ENCODE results near the gene POM121L2. TPM values are rescaled to one million over a fixed set of nuclear protein-coding genes. Genes with fewer than 3 reads are reported as not detected.

The POM121L2 gene
- total and polyA plus RNA-seq, 4 donors, result not detected

GRCh38 chr6:27297857-27298730, 14.0 kb downstream of the POM121L2 start:
- DNase-seq (ENCODE audit: low spot score), result no peak
- Histone ChIP-seq H3K36me3 (ENCODE audit: control insufficient read depth in 4 of 4, insufficient read depth in 3 of 4, low read depth in 1 of 4, low read length in 3 of 4) (no peaks in the 10 kb centered on the region), H3K9me3 (ENCODE audit: control insufficient read depth in 4 of 4, low read length in 3 of 4) (peaks cover 6 to 33% (median 11%) of the 10 kb centered on the region in 4 donors), H3K9ac (ENCODE audit: low read depth in 1 of 2, low read length in 2 of 2) (no peak overlapping the region), H3K27ac (ENCODE audit: low read depth in 1 of 2, low read length in 2 of 2) (no peak overlapping the region), H3K4me1 (ENCODE audit: control insufficient read depth in 4 of 4, insufficient read depth in 4 of 4, low read length in 3 of 4) (no peaks in the 10 kb centered on the region), H3K4me3 (ENCODE audit: low read depth in 1 of 3, low read length in 3 of 3) (no peak overlapping the region), H3K27me3 (ENCODE audit: control insufficient read depth in 4 of 4, insufficient read depth in 4 of 4, low read length in 3 of 4) (peaks cover 4 to 45% (median 24%) of the 10 kb centered on the region in 4 donors)
- 21% methylated on average over 22 of the region's 22 CpGs for WGBS
- TF ChIP-seq GABPA (IDR thresholded peaks at IDR 0.05 in 1 of 2, conservative IDR thresholded peaks at IDR 0.05 in 1 of 2), result no peak
- TF ChIP-seq SP1 (IDR thresholded peaks at IDR 0.05), result no peak
- TF ChIP-seq HNF4A (conservative IDR thresholded peaks at IDR 0.05), result no peak

GRCh38 chr6:27297484-27297856, 14.6 kb downstream of the POM121L2 start:
- H3K9me3 ChIP-seq (ENCODE audit: control insufficient read depth in 4 of 4, low read length in 3 of 4), result peaks cover 6 to 33% (median 11%) of the 10 kb centered on the region in 4 donors
- H3K4me3 ChIP-seq (ENCODE audit: low read depth in 1 of 3, low read length in 3 of 3), result no peak overlapping the region
- H3K36me3 ChIP-seq (ENCODE audit: control insufficient read depth in 4 of 4, insufficient read depth in 3 of 4, low read depth in 1 of 4, low read length in 3 of 4), result no peaks in the 10 kb centered on the region
- no peaks in the 10 kb centered on the region for H3K4me1 ChIP-seq (ENCODE audit: control insufficient read depth in 4 of 4, insufficient read depth in 4 of 4, low read length in 3 of 4)
- TF ChIP-seq CTCF (IDR thresholded peaks at IDR 0.05; ENCODE audit: low read depth, low read length, missing input control) (no peak), FOXA2 (IDR thresholded peaks at IDR 0.05) (no peak), ZBTB33 (IDR thresholded peaks at IDR 0.05) (no peak), JUND (IDR thresholded peaks at IDR 0.05) (no peak), ATF3 (IDR thresholded peaks at IDR 0.05) (no peak), HNF4A (conservative IDR thresholded peaks at IDR 0.05) (no peak), GABPA (IDR thresholded peaks at IDR 0.05 in 1 of 2, conservative IDR thresholded peaks at IDR 0.05 in 1 of 2) (no peak), HNF4G (IDR thresholded peaks at IDR 0.05) (no peak), RXRA (IDR thresholded peaks at IDR 0.05) (no peak), SP1 (IDR thresholded peaks at IDR 0.05) (no peak), FOXA1 (IDR thresholded peaks at IDR 0.05) (no peak), MAX (IDR thresholded peaks at IDR 0.05) (no peak), YY1 (IDR thresholded peaks at IDR 0.05) (no peak)
- H3K27ac ChIP-seq (ENCODE audit: low read depth in 1 of 2, low read length in 2 of 2), result no peak overlapping the region
- DNase-seq (ENCODE audit: low spot score), result no peak
- H3K9ac ChIP-seq (ENCODE audit: low read depth in 1 of 2, low read length in 2 of 2), result no peak overlapping the region
- peaks cover 4 to 46% (median 24%) of the 10 kb centered on the region in 4 donors for H3K27me3 ChIP-seq (ENCODE audit: control insufficient read depth in 4 of 4, insufficient read depth in 4 of 4, low read length in 3 of 4)
- WGBS, result 17% methylated on average over 7 of the region's 7 CpGs
